ENCODE data around the gene GRM8. TPM values are rescaled to one million over a fixed set of nuclear protein-coding genes. Genes with fewer than 3 reads are reported as not detected.

The GRM8 gene
- polyA plus RNA-seq, 2 of the 4 experiments (the other 2 are of a cell fraction), result 0.06 TPM; not detected in 1

DNA sequence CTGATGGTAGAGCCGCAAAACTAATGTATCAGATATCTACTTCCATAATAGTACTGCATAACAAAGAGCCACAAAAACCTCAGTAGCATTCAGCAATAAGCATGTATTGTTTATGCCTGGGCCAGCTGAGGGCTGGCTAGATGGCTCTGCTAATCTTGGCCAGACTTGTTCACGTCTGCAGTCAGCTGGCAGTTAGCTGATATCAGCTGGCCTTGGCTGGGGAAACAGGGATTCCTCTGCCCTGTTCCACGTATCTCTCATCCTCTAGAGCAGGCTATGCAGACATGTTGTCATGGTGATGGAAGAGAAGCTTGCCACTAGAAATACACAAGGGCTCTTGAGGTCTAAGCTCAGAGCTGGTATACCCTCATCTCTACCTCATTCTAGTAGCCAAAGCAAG is 62.9 kb downstream of the GRM8 start:
- DNase-seq (ENCODE audit: low read depth in 1 of 2, low spot score in 1 of 2), result no peak
- H3K4me1 ChIP-seq, result no peaks in the 10 kb centered on the region
- no peaks in the 10 kb centered on the region for H3K9me3 ChIP-seq
- FAIRE-seq, result no peak
- CTCF ChIA-PET, result no interaction called here
- POLR2A ChIA-PET, result no interaction called here
- H3K27ac ChIP-seq, result no peak overlapping the region
- no peak; a peak in 1 of 6 replicates for ATAC-seq
- 8% methylated on average over 3 of the region's 3 CpGs for WGBS (ENCODE audit: missing lambda C conversion rate)
- TF ChIP-seq CHD2 (IDR thresholded peaks at IDR 0.05; ENCODE audit: low read length, partially characterized antibody) (no peak), RCOR1 (IDR thresholded peaks at IDR 0.05; ENCODE audit: low read depth, low read length) (no peak), ZNF302 (CRISPR knock-in tag; IDR thresholded peaks at IDR 0.05) (no peak), NFE2L2 (conservative IDR thresholded peaks at IDR 0.05; ENCODE audit: low read length) (no peak), MYC (IDR thresholded peaks at IDR 0.05; ENCODE audit: borderline replicate concordance, low read length) (no peak), RNF2 (IDR thresholded peaks at IDR 0.05; ENCODE audit: borderline replicate concordance, low read depth) (no peak), ESRRA (IDR thresholded peaks at IDR 0.05; ENCODE audit: borderline replicate concordance, low read length) (no peak), HOXA7 (CRISPR knock-in tag; IDR thresholded peaks at IDR 0.05) (no peak), MAFK (IDR thresholded peaks at IDR 0.05; ENCODE audit: partially characterized antibody) (no peak), EP300 (IDR thresholded peaks at IDR 0.05) (no peak), JUN (IDR thresholded peaks at IDR 0.05) (no peak), CBX8 (IDR thresholded peaks at IDR 0.05) (no peak)
- TF ChIP-seq, protein P1, sequence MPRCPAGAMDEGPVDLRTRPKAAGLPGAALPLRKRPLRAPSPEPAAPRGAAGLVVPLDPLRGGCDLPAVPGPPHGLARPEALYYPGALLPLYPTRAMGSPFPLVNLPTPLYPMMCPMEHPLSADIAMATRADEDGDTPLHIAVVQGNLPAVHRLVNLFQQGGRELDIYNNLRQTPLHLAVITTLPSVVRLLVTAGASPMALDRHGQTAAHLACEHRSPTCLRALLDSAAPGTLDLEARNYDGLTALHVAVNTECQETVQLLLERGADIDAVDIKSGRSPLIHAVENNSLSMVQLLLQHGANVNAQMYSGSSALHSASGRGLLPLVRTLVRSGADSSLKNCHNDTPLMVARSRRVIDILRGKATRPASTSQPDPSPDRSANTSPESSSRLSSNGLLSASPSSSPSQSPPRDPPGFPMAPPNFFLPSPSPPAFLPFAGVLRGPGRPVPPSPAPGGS (IDR thresholded peaks at IDR 0.05), result no peak
- TF ChIP-seq, protein P2, sequence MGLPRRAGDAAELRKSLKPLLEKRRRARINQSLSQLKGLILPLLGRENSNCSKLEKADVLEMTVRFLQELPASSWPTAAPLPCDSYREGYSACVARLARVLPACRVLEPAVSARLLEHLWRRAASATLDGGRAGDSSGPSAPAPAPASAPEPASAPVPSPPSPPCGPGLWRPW (IDR thresholded peaks at IDR 0.05), result no peak
- no peak overlapping the region for H3K4me3 ChIP-seq
- H3K4me2 ChIP-seq, result no peak overlapping the region

DNA sequence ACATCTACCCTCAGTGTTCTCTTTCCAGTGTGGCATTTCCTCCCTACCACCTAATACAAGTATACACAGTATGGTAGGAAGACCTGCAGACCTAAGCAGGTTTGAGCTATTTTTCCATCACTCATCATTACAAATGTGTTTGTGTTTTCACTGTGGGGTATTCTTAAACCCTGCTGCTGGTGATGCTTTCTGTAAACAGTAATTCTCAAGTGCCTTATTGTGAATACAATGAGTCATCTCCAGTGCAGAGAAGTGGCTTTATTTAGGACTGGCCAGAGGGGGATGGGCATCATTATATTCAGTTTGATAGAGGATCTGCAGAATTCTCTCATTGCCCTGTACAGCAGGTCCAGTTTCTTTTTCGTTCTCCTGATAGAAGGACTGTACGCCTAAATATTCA is 63.7 kb downstream of the GRM8 start:
- TF ChIP-seq FOSL2 (IDR thresholded peaks at IDR 0.05) (no peak), FOSL2 (CRISPR knock-in tag; IDR thresholded peaks at IDR 0.05) (0 out of 2 replicates have a peak, but pooled peaks have one; percentile 24), FOXS1 (CRISPR knock-in tag; IDR thresholded peaks at IDR 0.05) (no peak)
- TF ChIP-seq, protein P2 (IDR thresholded peaks at IDR 0.05), result no peak
- Histone ChIP-seq H3K4me3 (no peak overlapping the region), H3K9me3 (no peaks in the 10 kb centered on the region), H3K4me1 (no peaks in the 10 kb centered on the region), H3K4me2 (no peak overlapping the region), H3K27ac (no peak overlapping the region)
- CTCF ChIA-PET, result interaction anchor here (1.0 kb wide), 1 partner anchor 10 kb away, joined by 7 read pairs; no protein-coding TSS in a partner anchor
- no peak for ATAC-seq
- no peak for DNase-seq (ENCODE audit: low read depth in 1 of 2, low spot score in 1 of 2)
- no peak for FAIRE-seq
- 5% methylated on average over 2 of the region's 2 CpGs for WGBS (ENCODE audit: missing lambda C conversion rate)
- POLR2A ChIA-PET, result no interaction called here

DNA sequence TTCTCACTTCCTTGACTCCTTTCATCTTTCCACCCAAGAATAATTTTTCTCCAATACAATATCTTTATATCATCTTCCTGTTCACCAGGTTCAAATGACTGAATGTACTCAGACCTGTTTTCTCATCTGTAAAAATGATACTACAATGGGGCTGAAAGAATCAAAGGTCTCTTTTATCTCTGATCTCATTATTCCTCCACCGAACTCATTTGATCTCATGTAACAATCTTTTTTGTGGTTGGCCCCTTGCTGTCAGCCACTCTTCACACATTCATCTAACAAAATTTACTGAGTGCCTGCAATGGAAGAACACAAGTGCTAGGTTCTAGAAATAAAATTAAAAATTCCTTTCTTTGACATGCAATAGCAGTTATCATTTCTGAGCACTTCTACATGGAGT is 65.0 kb downstream of the GRM8 start:
- Histone ChIP-seq H3K4me3 (no peak overlapping the region), H3K9me3 (no peaks in the 10 kb centered on the region), H3K4me1 (no peaks in the 10 kb centered on the region), H3K27ac (no peak overlapping the region), H3K4me2 (no peak overlapping the region)
- DNase-seq (ENCODE audit: low read depth in 1 of 2, low spot score in 1 of 2) (no peak), ATAC-seq (no peak), FAIRE-seq (no peak)
- ChIA-PET CTCF (no interaction called here), POLR2A (no interaction called here)
- 7% methylated on average over 1 of the region's 1 CpG for WGBS (ENCODE audit: missing lambda C conversion rate)
- TF ChIP-seq, protein P3, sequence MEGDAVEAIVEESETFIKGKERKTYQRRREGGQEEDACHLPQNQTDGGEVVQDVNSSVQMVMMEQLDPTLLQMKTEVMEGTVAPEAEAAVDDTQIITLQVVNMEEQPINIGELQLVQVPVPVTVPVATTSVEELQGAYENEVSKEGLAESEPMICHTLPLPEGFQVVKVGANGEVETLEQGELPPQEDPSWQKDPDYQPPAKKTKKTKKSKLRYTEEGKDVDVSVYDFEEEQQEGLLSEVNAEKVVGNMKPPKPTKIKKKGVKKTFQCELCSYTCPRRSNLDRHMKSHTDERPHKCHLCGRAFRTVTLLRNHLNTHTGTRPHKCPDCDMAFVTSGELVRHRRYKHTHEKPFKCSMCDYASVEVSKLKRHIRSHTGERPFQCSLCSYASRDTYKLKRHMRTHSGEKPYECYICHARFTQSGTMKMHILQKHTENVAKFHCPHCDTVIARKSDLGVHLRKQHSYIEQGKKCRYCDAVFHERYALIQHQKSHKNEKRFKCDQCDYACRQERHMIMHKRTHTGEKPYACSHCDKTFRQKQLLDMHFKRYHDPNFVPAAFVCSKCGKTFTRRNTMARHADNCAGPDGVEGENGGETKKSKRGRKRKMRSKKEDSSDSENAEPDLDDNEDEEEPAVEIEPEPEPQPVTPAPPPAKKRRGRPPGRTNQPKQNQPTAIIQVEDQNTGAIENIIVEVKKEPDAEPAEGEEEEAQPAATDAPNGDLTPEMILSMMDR (IDR thresholded peaks at IDR 0.05), result no peak
- TF ChIP-seq MAFK (IDR thresholded peaks at IDR 0.05; ENCODE audit: partially characterized antibody) (no peak), CHD2 (IDR thresholded peaks at IDR 0.05; ENCODE audit: low read length, partially characterized antibody) (no peak), RCOR1 (IDR thresholded peaks at IDR 0.05; ENCODE audit: low read depth, low read length) (no peak), NFE2L2 (conservative IDR thresholded peaks at IDR 0.05; ENCODE audit: low read length) (no peak), ZFP36 (IDR thresholded peaks at IDR 0.05; ENCODE audit: borderline replicate concordance, partially characterized antibody) (no peak), FOSL2 (IDR thresholded peaks at IDR 0.05) (no peak), FOSL2 (CRISPR knock-in tag; IDR thresholded peaks at IDR 0.05) (no peak), BHLHE40 (IDR thresholded peaks at IDR 0.05; ENCODE audit: low read depth, low read length) (no peak), POLR2A (IDR thresholded peaks at IDR 0.05; ENCODE audit: low read length) (no peak), HEYL (CRISPR knock-in tag; IDR thresholded peaks at IDR 0.05) (no peak), MAZ (IDR thresholded peaks at IDR 0.05; ENCODE audit: borderline replicate concordance, low read depth, low read length) (no peak), HOXA7 (CRISPR knock-in tag; IDR thresholded peaks at IDR 0.05) (no peak), RARB (CRISPR knock-in tag; IDR thresholded peaks at IDR 0.05) (no peak), GATA3 (IDR thresholded peaks at IDR 0.05; ENCODE audit: borderline replicate concordance) (no peak), EP300 (IDR thresholded peaks at IDR 0.05) (no peak), SMC3 (IDR thresholded peaks at IDR 0.05) (no peak)
- TF ChIP-seq, protein P4, sequence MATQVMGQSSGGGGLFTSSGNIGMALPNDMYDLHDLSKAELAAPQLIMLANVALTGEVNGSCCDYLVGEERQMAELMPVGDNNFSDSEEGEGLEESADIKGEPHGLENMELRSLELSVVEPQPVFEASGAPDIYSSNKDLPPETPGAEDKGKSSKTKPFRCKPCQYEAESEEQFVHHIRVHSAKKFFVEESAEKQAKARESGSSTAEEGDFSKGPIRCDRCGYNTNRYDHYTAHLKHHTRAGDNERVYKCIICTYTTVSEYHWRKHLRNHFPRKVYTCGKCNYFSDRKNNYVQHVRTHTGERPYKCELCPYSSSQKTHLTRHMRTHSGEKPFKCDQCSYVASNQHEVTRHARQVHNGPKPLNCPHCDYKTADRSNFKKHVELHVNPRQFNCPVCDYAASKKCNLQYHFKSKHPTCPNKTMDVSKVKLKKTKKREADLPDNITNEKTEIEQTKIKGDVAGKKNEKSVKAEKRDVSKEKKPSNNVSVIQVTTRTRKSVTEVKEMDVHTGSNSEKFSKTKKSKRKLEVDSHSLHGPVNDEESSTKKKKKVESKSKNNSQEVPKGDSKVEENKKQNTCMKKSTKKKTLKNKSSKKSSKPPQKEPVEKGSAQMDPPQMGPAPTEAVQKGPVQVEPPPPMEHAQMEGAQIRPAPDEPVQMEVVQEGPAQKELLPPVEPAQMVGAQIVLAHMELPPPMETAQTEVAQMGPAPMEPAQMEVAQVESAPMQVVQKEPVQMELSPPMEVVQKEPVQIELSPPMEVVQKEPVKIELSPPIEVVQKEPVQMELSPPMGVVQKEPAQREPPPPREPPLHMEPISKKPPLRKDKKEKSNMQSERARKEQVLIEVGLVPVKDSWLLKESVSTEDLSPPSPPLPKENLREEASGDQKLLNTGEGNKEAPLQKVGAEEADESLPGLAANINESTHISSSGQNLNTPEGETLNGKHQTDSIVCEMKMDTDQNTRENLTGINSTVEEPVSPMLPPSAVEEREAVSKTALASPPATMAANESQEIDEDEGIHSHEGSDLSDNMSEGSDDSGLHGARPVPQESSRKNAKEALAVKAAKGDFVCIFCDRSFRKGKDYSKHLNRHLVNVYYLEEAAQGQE (IDR thresholded peaks at IDR 0.05), result no peak
- TF ChIP-seq, protein P2 (IDR thresholded peaks at IDR 0.05), result no peak
